ENCODE data around the gene PRAC1.

PRAC1 gene

DNA sequence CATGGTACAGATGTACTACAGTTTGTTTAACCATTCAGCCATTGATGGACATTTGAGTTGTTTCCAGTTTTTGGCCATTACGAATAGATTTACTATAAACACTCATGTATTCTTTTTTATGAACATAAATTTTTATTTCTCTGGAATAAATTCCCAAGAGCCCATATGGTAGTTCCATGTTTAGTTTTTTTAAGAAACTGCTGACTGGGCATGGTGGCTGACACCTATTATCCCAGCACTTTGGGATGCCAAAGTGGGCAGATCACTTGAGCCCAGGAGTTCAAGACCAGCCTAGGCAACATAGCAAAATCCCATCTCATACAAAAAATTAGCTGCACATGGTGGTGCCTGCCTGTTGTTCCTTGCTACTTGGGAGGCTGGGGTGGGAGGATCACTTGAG is 30.3 kb downstream of the PRAC1 start:
- no peak overlapping the region for H3K27ac Mint-ChIP-seq
- peaks cover 21% of the 10 kb centered on the region for H3K27me3 Mint-ChIP-seq (ENCODE audit: low read depth, poor library complexity)
- TF ChIP-seq, protein P1, sequence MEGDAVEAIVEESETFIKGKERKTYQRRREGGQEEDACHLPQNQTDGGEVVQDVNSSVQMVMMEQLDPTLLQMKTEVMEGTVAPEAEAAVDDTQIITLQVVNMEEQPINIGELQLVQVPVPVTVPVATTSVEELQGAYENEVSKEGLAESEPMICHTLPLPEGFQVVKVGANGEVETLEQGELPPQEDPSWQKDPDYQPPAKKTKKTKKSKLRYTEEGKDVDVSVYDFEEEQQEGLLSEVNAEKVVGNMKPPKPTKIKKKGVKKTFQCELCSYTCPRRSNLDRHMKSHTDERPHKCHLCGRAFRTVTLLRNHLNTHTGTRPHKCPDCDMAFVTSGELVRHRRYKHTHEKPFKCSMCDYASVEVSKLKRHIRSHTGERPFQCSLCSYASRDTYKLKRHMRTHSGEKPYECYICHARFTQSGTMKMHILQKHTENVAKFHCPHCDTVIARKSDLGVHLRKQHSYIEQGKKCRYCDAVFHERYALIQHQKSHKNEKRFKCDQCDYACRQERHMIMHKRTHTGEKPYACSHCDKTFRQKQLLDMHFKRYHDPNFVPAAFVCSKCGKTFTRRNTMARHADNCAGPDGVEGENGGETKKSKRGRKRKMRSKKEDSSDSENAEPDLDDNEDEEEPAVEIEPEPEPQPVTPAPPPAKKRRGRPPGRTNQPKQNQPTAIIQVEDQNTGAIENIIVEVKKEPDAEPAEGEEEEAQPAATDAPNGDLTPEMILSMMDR (IDR thresholded peaks at IDR 0.05), result no peak
- no peaks in the 10 kb centered on the region for H3K4me1 Mint-ChIP-seq
- no peak overlapping the region for H3K4me3 Mint-ChIP-seq
- H3K36me3 Mint-ChIP-seq (ENCODE audit: low read depth), result peaks cover 80% of the 10 kb centered on the region
- H3K9me3 Mint-ChIP-seq, result peaks cover 26% of the 10 kb centered on the region
- DNase-seq, result no peak

DNA sequence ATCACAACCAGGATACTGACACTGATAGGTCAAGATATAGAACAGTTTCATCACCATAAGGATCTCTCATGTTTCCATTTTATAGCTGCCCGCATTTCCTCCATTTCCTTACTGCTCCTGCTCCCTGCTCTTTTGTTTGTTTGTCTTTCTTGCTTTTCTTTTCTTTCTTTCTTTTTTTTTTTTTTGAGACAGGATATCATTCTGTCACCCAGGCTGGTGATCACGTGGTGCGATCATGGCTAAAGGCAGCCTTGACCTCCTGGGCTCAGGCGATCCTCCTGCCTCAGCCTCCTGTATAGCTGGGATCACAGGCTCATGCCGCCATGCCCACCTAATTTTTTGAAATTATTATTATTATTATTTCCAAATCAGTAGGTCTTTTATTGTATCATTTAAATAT is 31.7 kb downstream of the PRAC1 start:
- H3K27me3 Mint-ChIP-seq (ENCODE audit: low read depth, poor library complexity), result peaks cover 16% of the 10 kb centered on the region
- H3K4me1 Mint-ChIP-seq, result no peaks in the 10 kb centered on the region
- TF ChIP-seq, protein P1 (IDR thresholded peaks at IDR 0.05), result no peak
- no peak overlapping the region for H3K4me3 Mint-ChIP-seq
- DNase-seq, result no peak
- no peak overlapping the region for H3K27ac Mint-ChIP-seq
- H3K36me3 Mint-ChIP-seq (ENCODE audit: low read depth), result peaks cover 76% of the 10 kb centered on the region
- peaks cover 22% of the 10 kb centered on the region for H3K9me3 Mint-ChIP-seq

DNA sequence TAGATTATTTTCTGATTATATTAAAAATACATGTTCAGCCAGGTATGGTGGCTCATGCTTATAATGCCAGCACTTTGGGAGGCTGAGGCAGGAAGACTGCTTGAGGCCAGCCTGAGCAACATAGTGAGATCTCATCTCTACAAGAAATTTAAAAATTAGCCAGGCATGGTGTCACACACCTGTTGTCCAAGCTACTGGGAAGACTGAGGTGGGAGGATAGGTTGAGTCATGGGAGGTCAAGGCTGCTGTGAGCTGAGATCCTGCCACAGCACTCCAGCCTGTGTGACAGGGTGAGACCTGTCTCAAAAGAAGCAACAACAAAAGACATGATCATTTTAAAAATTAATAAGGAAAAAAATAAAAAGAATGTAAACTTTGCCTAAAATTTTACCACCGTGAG is 40.7 kb downstream of the PRAC1 start:
- Mint-ChIP-seq H3K4me1 (peaks cover 6% of the 10 kb centered on the region), H3K27ac (no peak overlapping the region), H3K9me3 (no peaks in the 10 kb centered on the region), H3K36me3 (ENCODE audit: low read depth) (peaks cover 55% of the 10 kb centered on the region), H3K27me3 (ENCODE audit: low read depth, poor library complexity) (peaks cover 21% of the 10 kb centered on the region), H3K4me3 (no peak overlapping the region)
- TF ChIP-seq, protein P1 (IDR thresholded peaks at IDR 0.05), result no peak
- DNase-seq, result no peak

DNA sequence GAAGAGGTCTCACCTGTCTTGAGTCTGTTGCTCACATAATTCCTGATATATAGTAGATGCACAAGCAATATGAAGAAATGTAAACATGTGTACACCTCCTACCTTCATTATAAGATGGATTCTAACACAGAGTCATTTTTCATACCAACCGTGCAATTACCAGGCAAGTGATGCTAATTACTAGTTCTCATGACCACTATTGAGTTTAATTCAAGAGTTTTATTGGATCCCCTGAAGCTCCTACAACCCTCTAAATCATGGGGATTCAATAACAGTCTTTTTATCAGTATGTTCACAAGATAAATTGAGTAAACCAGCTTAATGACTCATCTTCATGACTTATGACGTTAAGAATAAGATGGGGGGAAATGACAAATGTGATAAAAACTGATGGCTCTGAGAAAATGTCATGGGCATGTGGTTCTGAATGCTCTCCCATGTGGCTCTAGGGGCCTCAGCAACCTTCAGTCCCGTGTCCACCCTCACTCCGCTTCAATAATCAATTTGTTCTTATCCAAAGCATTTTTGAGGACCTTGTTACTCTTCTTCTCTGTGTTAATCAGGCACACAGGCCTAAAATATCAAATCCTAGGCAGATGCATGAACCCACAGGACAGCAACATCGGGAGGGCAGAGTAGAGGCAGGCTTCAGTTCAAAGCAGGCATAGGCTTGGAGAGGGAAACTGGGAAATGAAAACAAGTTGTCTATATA is 42.8 kb downstream of the PRAC1 start:
- Mint-ChIP-seq H3K4me1 (peaks cover 6% of the 10 kb centered on the region), H3K4me3 (no peak overlapping the region), H3K36me3 (ENCODE audit: low read depth) (peaks cover 51% of the 10 kb centered on the region), H3K27ac (no peak overlapping the region), H3K9me3 (no peaks in the 10 kb centered on the region), H3K27me3 (ENCODE audit: low read depth, poor library complexity) (peaks cover 39% of the 10 kb centered on the region)
- no peak for DNase-seq
- TF ChIP-seq, protein P1 (IDR thresholded peaks at IDR 0.05), result no peak

DNA sequence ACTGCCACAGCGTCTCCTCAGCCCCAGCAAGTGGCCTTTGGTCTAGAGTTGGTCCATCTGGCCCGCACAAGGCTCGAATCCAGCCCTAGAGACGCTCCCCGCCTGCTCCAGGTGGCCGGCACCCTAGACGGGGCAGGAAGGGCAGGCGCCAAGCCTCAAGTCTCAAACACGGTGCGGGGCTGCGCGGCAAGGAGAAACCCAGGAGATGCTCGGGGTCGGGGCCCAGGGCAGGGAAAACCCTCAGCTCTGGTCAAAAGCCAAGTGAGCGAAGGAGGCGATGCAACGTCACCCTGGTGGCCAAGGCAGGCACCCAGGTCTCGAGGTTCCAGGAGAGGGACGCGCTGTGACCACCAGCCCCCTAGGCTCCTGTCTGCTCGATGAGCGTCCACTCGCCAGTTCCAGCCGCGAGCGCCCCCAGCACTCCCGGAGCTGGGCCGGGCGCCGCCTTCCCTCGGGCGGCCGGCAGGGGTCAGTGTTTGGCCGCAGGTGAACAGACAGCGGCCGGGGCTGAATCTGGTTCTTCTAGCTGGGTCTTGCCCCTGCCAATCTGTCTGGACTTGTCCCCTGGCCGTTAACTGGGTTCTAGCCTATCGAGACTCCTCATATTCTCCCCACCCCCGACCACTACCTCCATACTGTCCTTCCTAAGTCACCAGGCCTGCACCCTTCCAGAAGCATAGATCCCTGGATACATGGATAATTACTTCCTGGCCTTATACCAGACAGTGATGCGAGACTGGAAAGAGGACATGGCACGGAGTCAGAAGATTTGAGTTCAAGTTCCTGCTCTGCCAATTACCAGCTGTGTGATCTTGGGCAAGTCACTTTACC is 44.0 kb downstream of the PRAC1 start:
- TF ChIP-seq, protein P1 (IDR thresholded peaks at IDR 0.05), result peak; percentile 97
- H3K27ac Mint-ChIP-seq, result no peak overlapping the region
- no peaks in the 10 kb centered on the region for H3K9me3 Mint-ChIP-seq
- DNase-seq, result peak; percentile 88
- peak overlapping the region; percentile 32 for H3K4me3 Mint-ChIP-seq
- peaks cover 6% of the 10 kb centered on the region for H3K4me1 Mint-ChIP-seq
- H3K27me3 Mint-ChIP-seq (ENCODE audit: low read depth, poor library complexity), result peaks cover 41% of the 10 kb centered on the region
- H3K36me3 Mint-ChIP-seq (ENCODE audit: low read depth), result peaks cover 51% of the 10 kb centered on the region

All from nephron progenitor cell (in vitro differentiated cells).